Esophagus (tissue), 2 donors: ENCODE data around the gene EIF2B5. TPM values are rescaled to one million over a fixed set of nuclear protein-coding genes. Genes with fewer than 3 reads are reported as not detected.

Source experiments
- H3K27ac ChIP-seq, 2 donors: one replicate each; pipeline ENCODE4 v1.5.1; 2013; ENCODE audit warnings: low read depth in 2 of 2, mild to moderate bottlenecking in 2 of 2, inconsistent platforms in 1 of 2, low read length in 1 of 2, moderate library complexity in 1 of 2
- H3K27me3 ChIP-seq, 2 donors: one replicate each; pipeline ENCODE4 v1.6.1; 2013; ENCODE audit warnings: low read length in 2 of 2, control low read depth in 1 of 2, mild to moderate bottlenecking in 1 of 2; ENCODE audit not compliant: insufficient read depth in 2 of 2, control insufficient read depth in 1 of 2
- H3K36me3 ChIP-seq, 2 donors: one replicate each; pipeline ENCODE4 v1.6.1; 2013; ENCODE audit warnings: low read length in 1 of 2; ENCODE audit not compliant: control insufficient read depth in 2 of 2, insufficient read depth in 2 of 2
- H3K4me1 ChIP-seq, 2 donors: one replicate each; pipeline ENCODE4 v1.6.1; 2013; ENCODE audit warnings: low read length in 1 of 2; ENCODE audit not compliant: control insufficient read depth in 2 of 2, insufficient read depth in 2 of 2
- H3K4me3 ChIP-seq, 2 donors: one replicate each; pipeline ENCODE4 v1.5.1; 2013; ENCODE audit warnings: low read length in 2 of 2, mild to moderate bottlenecking in 2 of 2, low read depth in 1 of 2, moderate library complexity in 1 of 2
- H3K9me3 ChIP-seq, 2 donors: one replicate each; pipeline ENCODE4 v1.6.1; 2013; ENCODE audit warnings: mild to moderate bottlenecking in 2 of 2, low read depth in 1 of 2, low read length in 1 of 2, moderate library complexity in 1 of 2; ENCODE audit not compliant: control insufficient read depth in 2 of 2, insufficient read depth in 1 of 2
- WGBS, 2 donors: extraction: QIAGEN DNeasy Blood & Tissue Kit; methylation state at CpG; one replicate each; pipeline ENCODE4 v1.1.7; 2013; 5-methylcytosine and 5-hydroxymethylcytosine counted together
- polyA plus RNA-seq, 2 donors: library from polyadenylated mRNA; stranded (reverse); fragments of 200-250 nt; gene quantifications; one replicate each; pipeline ENCODE4 v1.2.3, GENCODE V29; 2013
- donor health status: healthy with polysubstance abuse.
- donor health status: Bipolar disorder and iron deficiency.

The EIF2B5 gene
- 10 to 100 TPM; 31.0 to 37.7 TPM for polyA plus RNA-seq

- H3K9me3 ChIP-seq = no peaks in the 10 kb centered on the region
- H3K4me3 ChIP-seq = peak within 1 kb of the TSS; percentile 74 to 93
- H3K4me1 ChIP-seq = no peaks in the 10 kb centered on the region
- peaks cover 0 to 5% of the 10 kb centered on the region in 2 donors for H3K36me3 ChIP-seq
- H3K27me3 ChIP-seq = no peaks in the 10 kb centered on the region
- peak within 1 kb of the TSS; percentile 93 to 95 for H3K27ac ChIP-seq
- 0% methylated on average over 56 of the region's 56 CpGs for WGBS, 2 donors
Measured at GRCh38 chr3:184135149-184135910, at the start of gene EIF2B5. EIF2B5 (plus strand) TSS chr3:184135358; CDS start chr3:184135386, 28 bp downstream.

GRCh38 chr3:184085389-184085852 lies 49.7 kb upstream of the EIF2B5 start:
- H3K9me3 ChIP-seq = peaks cover 0 to 3% of the 10 kb centered on the region in 2 donors
- H3K27ac ChIP-seq = no peak overlapping the region
- WGBS, 2 donors = 39 to 51% methylated on average over 3 of the region's 3 CpGs

GRCh38 chr3:184092199-184092598 lies 43.0 kb upstream of the EIF2B5 start:
- H3K27me3 ChIP-seq = no peaks in the 10 kb centered on the region
- H3K4me3 ChIP-seq = no peak overlapping the region
- WGBS, 2 donors = 95 to 96% methylated on average over 3 of the region's 3 CpGs
- H3K36me3 ChIP-seq = no peaks in the 10 kb centered on the region
- peaks cover 0 to 5% of the 10 kb centered on the region in 2 donors for H3K9me3 ChIP-seq
- H3K4me1 ChIP-seq = no peaks in the 10 kb centered on the region
- no peak overlapping the region for H3K27ac ChIP-seq

More at GRCh38 chr3:184085389-184085852, 49.7 kb upstream of the EIF2B5 start:
- no peaks in the 10 kb centered on the region for H3K4me1 ChIP-seq
- no peaks in the 10 kb centered on the region for H3K36me3 ChIP-seq
- H3K27me3 ChIP-seq = no peaks in the 10 kb centered on the region
- H3K4me3 ChIP-seq = no peak overlapping the region

GRCh38 chr3:184096811-184097383 lies 38.3 kb upstream of the EIF2B5 start, which contains the start of gene HTR3E:
HTR3E (plus strand) TSS chr3:184097064; CDS start chr3:184097530, 466 bp downstream.
- 94 to 95% methylated on average over 7 of the region's 7 CpGs for WGBS, 2 donors
- H3K9me3 ChIP-seq = peaks cover 0 to 5% of the 10 kb centered on the region in 2 donors
- H3K27ac ChIP-seq = no peak within 1 kb of the TSS
- no peaks in the 10 kb centered on the region for H3K4me1 ChIP-seq
- no peaks in the 10 kb centered on the region for H3K36me3 ChIP-seq
- peaks cover 0 to 4% of the 10 kb centered on the region in 2 donors for H3K27me3 ChIP-seq
- H3K4me3 ChIP-seq = no peak within 1 kb of the TSS

GRCh38 chr3:184097556-184097955 lies 37.6 kb upstream of the EIF2B5 start:
- 87% methylated on average over 6 of the region's 6 CpGs for WGBS, 2 donors
- no peak overlapping the region for H3K4me3 ChIP-seq
- H3K27me3 ChIP-seq = peaks cover 0 to 4% of the 10 kb centered on the region in 2 donors
- H3K9me3 ChIP-seq = peaks cover 0 to 3% of the 10 kb centered on the region in 2 donors
- H3K36me3 ChIP-seq = no peaks in the 10 kb centered on the region
- H3K27ac ChIP-seq = no peak overlapping the region
- H3K4me1 ChIP-seq = no peaks in the 10 kb centered on the region

GRCh38 chr3:184099806-184100686 lies 35.1 kb upstream of the EIF2B5 start:
- Histone ChIP-seq H3K36me3 (no peaks in the 10 kb centered on the region), H3K27ac (no peak overlapping the region)
- 54 to 64% methylated on average over 24 of the region's 24 CpGs for WGBS, 2 donors

GRCh38 chr3:184110316-184110725 lies 24.8 kb upstream of the EIF2B5 start:
- no peaks in the 10 kb centered on the region for H3K4me1 ChIP-seq
- no peaks in the 10 kb centered on the region for H3K27me3 ChIP-seq
- no peaks in the 10 kb centered on the region for H3K36me3 ChIP-seq
- no peak overlapping the region for H3K4me3 ChIP-seq
- no peaks in the 10 kb centered on the region for H3K9me3 ChIP-seq
- WGBS, 2 donors = 55 to 61% methylated on average over 7 of the region's 7 CpGs
- no peak overlapping the region for H3K27ac ChIP-seq

More at GRCh38 chr3:184099806-184100686, 35.1 kb upstream of the EIF2B5 start:
- Histone ChIP-seq H3K27me3 (peaks cover 0 to 4% of the 10 kb centered on the region in 2 donors), H3K9me3 (no peaks in the 10 kb centered on the region), H3K4me1 (no peaks in the 10 kb centered on the region), H3K4me3 (no peak overlapping the region)

GRCh38 chr3:184116017-184116416 lies 19.1 kb upstream of the EIF2B5 start:
- H3K36me3 ChIP-seq = no peaks in the 10 kb centered on the region
- H3K27ac ChIP-seq = no peak overlapping the region
- no peaks in the 10 kb centered on the region for H3K27me3 ChIP-seq
- H3K9me3 ChIP-seq = no peaks in the 10 kb centered on the region
- H3K4me3 ChIP-seq = no peak overlapping the region
- no peaks in the 10 kb centered on the region for H3K4me1 ChIP-seq
- WGBS, 2 donors = 88 to 93% methylated on average over 4 of the region's 4 CpGs

GRCh38 chr3:184117636-184118035 lies 17.5 kb upstream of the EIF2B5 start:
- no peaks in the 10 kb centered on the region for H3K27me3 ChIP-seq
- 93 to 94% methylated on average over 6 of the region's 6 CpGs for WGBS, 2 donors

More at GRCh38 chr3:184117636-184118035, 17.5 kb upstream of the EIF2B5 start:
- H3K36me3 ChIP-seq = no peaks in the 10 kb centered on the region
- no peaks in the 10 kb centered on the region for H3K4me1 ChIP-seq
- no peak overlapping the region for H3K4me3 ChIP-seq
- H3K27ac ChIP-seq = no peak overlapping the region
- no peaks in the 10 kb centered on the region for H3K9me3 ChIP-seq
